OCI-LY7 (cell line): Measurements from ENCODE around the gene CAMK4. TPM values are rescaled to one million over a fixed set of nuclear protein-coding genes. Genes with fewer than 3 reads are reported as not detected.

ENCODE experiments used
- BruUV-seq: library from RNA; stranded (reverse); fragments of 400-500 nt; replicated peaks from 2 replicates; lab custom pipeline; 2021; lab: Mats Ljungman, UMichigan
- CTCF ChIA-PET: fragments of 300-600 bp; sonication (Branson Sonifier 250); formaldehyde crosslinking; loops from one replicate; lab custom pipeline; 2022; ENCODE audit warnings: antibody characterized with exemption; ENCODE audit not compliant: unreplicated experiment; lab: Charles Lee
- POLR2A ChIA-PET: fragments of 300-600 bp; sonication (Branson Sonifier 250); formaldehyde crosslinking; loops from one replicate; lab custom pipeline; 2022; ENCODE audit warnings: antibody characterized with exemption; lab: Charles Lee
- DNase-seq: peaks from one replicate; pipeline ENCODE4 v3.0.0-alpha.2; 2015; ENCODE audit warnings: low spot score
- H2AFZ ChIP-seq: fragments of 200-600 bp; sonication (generic), shearing (Covaris generic); 2 replicates; pipeline ENCODE4 v1.6.1; 2014; ENCODE audit warnings: mild to moderate bottlenecking, antibody characterized with exemption, low read length, moderate library complexity
- H3K27ac ChIP-seq: fragments of 200-600 bp; sonication (generic); 2 replicates; pipeline ENCODE4 v1.5.1; 2014; ENCODE audit warnings: mixed run types, low read depth, mild to moderate bottlenecking, moderate library complexity, low read length, inconsistent platforms; ENCODE audit not compliant: poor library complexity, severe bottlenecking
- H3K36me3 ChIP-seq: fragments of 200-600 bp; sonication (generic); 2 replicates; pipeline ENCODE4 v1.6.1; 2014; ENCODE audit warnings: mild to moderate bottlenecking, antibody characterized with exemption, low read length, moderate library complexity, mixed read lengths; ENCODE audit not compliant: insufficient read depth
- H3K4me1 ChIP-seq: fragments of 200-600 bp; sonication (generic); 2 replicates; pipeline ENCODE4 v1.5.1; 2014; ENCODE audit warnings: mild to moderate bottlenecking, low read length; ENCODE audit not compliant: insufficient read depth, poor library complexity, severe bottlenecking
- H3K4me2 ChIP-seq: fragments of 200-600 bp; sonication (generic); 2 replicates; pipeline ENCODE4 v1.6.1; 2014; ENCODE audit warnings: mild to moderate bottlenecking, low read length
- H3K4me3 ChIP-seq: fragments of 200-600 bp; sonication (generic); 2 replicates; pipeline ENCODE4 v1.5.1; 2014; ENCODE audit warnings: mild to moderate bottlenecking, low read depth, low read length; ENCODE audit not compliant: poor library complexity, severe bottlenecking
- H3K79me2 ChIP-seq: fragments of 200-600 bp; sonication (generic); 2 replicates; pipeline ENCODE4 v1.6.1; 2016; ENCODE audit warnings: low read depth, mild to moderate bottlenecking, low read length, moderate library complexity, mixed read lengths; ENCODE audit not compliant: insufficient read depth
- H3K9me2 ChIP-seq: fragments of 200-600 bp; sonication (generic); 2 replicates; pipeline ENCODE4 v1.6.1; 2016; ENCODE audit warnings: mild to moderate bottlenecking, low read length, mixed read lengths; ENCODE audit not compliant: insufficient read depth
- H3K9me3 ChIP-seq: fragments of 200-600 bp; sonication (generic); 2 replicates; pipeline ENCODE4 v1.6.1; 2014; ENCODE audit warnings: mild to moderate bottlenecking, mixed run types, low read length, mixed read lengths
- H4K20me1 ChIP-seq: fragments of 200-600 bp; sonication (generic); 2 replicates; pipeline ENCODE4 v1.6.1; 2014; ENCODE audit warnings: mild to moderate bottlenecking, antibody characterized with exemption, low read length, moderate library complexity, mixed read lengths; ENCODE audit not compliant: insufficient read depth
- CTCF ChIP-seq: fragments of 200-600 bp; sonication (generic); conservative IDR thresholded peaks from 2 replicates; pipeline ENCODE4 v1.5.1; 2014; ENCODE audit warnings: mild to moderate bottlenecking, antibody characterized with exemption, low read length, moderate library complexity, mixed read lengths
- EZH2phosphoT487 ChIP-seq: fragments of 200-600 bp; sonication (generic); IDR thresholded peaks from 2 replicates; pipeline ENCODE4 v1.6.1; 2018; ENCODE audit warnings: low read depth, borderline replicate concordance, mild to moderate bottlenecking, mixed run types, antibody characterized with exemption, low read length, moderate library complexity, mixed read lengths
- intact Hi-C: fragments of 100-400 bp; cut with micrococcal nuclease; formaldehyde crosslinking; loops from one replicate; pipeline ENCODE4 v1.10.0; 2022; ENCODE audit not compliant: unreplicated experiment
- total RNA-seq, 2 experiments: library from RNA; depleted of rRNA in 1 of 2; stranded (reverse); fragments of >200 nt in 1 of 2; shearing (Covaris generic) in 1 of 2; gene quantifications; 2 replicates each; pipeline ENCODE4 v1.2.3, GENCODE V29; 2014 to 2022

The CAMK4 gene
- total RNA-seq, 2 experiments from 2014 or later, result 25.4 to 40.2 TPM

GRCh38 chr5:111447822-111448221 lies 223.6 kb downstream of the CAMK4 start:
- Histone ChIP-seq H3K4me2 (no peak overlapping the region), H2AFZ (no peak overlapping the region), H3K9me2 (no peaks in the 10 kb centered on the region), H4K20me1 (no peaks in the 10 kb centered on the region), H3K9me3 (no peaks in the 10 kb centered on the region), H3K27ac (no peak overlapping the region), H3K4me1 (no peaks in the 10 kb centered on the region), H3K79me2 (no peaks in the 10 kb centered on the region), H3K36me3 (no peaks in the 10 kb centered on the region), H3K4me3 (no peak overlapping the region)
- ChIA-PET CTCF (no interaction called here), POLR2A (interaction anchor here (1.1 kb wide), 1 partner anchor 9 kb away, joined by 3 read pairs; no protein-coding TSS in a partner anchor)
- no TSS peak for BruUV-seq
- TF ChIP-seq CTCF (no peak), EZH2phosphoT487 (no peak)
- intact Hi-C loops, result no loop called here
- DNase-seq, result no peak

- Histone ChIP-seq H3K4me1 (no peaks in the 10 kb centered on the region), H2AFZ (no peak overlapping the region), H3K27ac (no peak overlapping the region), H3K9me2 (no peaks in the 10 kb centered on the region), H3K9me3 (no peaks in the 10 kb centered on the region), H3K36me3 (no peaks in the 10 kb centered on the region), H3K79me2 (no peaks in the 10 kb centered on the region), H3K4me3 (no peak overlapping the region), H3K4me2 (no peak overlapping the region), H4K20me1 (no peaks in the 10 kb centered on the region)
- no peak for TF ChIP-seq EZH2phosphoT487
- TF ChIP-seq CTCF, result no peak
- intact Hi-C loops, result no loop called here
- CTCF ChIA-PET, result no interaction called here
- POLR2A ChIA-PET, result no interaction called here
- DNase-seq, result no peak
- BruUV-seq, result no TSS peak
These were observed 229.1 kb downstream of the CAMK4 start for GRCh38 chr5:111453295-111453694.

GRCh38 chr5:111453747-111454146 lies 229.6 kb downstream of the CAMK4 start:
- DNase-seq, result no peak
- no peaks in the 10 kb centered on the region for H4K20me1 ChIP-seq
- TF ChIP-seq CTCF (no peak), EZH2phosphoT487 (no peak)
- ChIA-PET CTCF (no interaction called here), POLR2A (no interaction called here)
- no TSS peak for BruUV-seq
- no peaks in the 10 kb centered on the region for H3K4me1 ChIP-seq
- intact Hi-C loops, result no loop called here
- no peaks in the 10 kb centered on the region for H3K9me2 ChIP-seq
- H3K27ac ChIP-seq, result no peak overlapping the region
- H3K4me2 ChIP-seq, result no peak overlapping the region
- H2AFZ ChIP-seq, result no peak overlapping the region
- H3K4me3 ChIP-seq, result no peak overlapping the region
- H3K79me2 ChIP-seq, result no peaks in the 10 kb centered on the region
- no peaks in the 10 kb centered on the region for H3K9me3 ChIP-seq
- H3K36me3 ChIP-seq, result no peaks in the 10 kb centered on the region
